ENCODE data around the gene RNASE13. TPM values are rescaled to one million over a fixed set of nuclear protein-coding genes. Genes with fewer than 3 reads are reported as not detected.

Gene RNASE13
- total RNA-seq, 1 experiment from 2014 or later: not detected

GRCh38 chr14:21070610-21071224 is 36.1 kb upstream of the RNASE13 start:
- Histone ChIP-seq H3K4me3 (ENCODE audit: insufficient read depth, low read depth, low read length) (peak overlapping the region; percentile 86), H3K27me3 (ENCODE audit: control insufficient read depth, insufficient read depth, low read length) (peaks cover 7% of the 10 kb centered on the region), H3K36me3 (replicated peaks; ENCODE audit: control insufficient read depth, insufficient read depth, low read length) (peaks cover 5% of the 10 kb centered on the region)
- DNase-seq: peak; percentile 89

GRCh38 chr14:21070083-21070609 is 35.5 kb upstream of the RNASE13 start, which contains the start of gene ARHGEF40:
Gene ARHGEF40, plus strand, starts transcription at chr14:21070304. Its CDS starts 93 bp downstream, at chr14:21070397.
- Histone ChIP-seq H3K36me3 (replicated peaks; ENCODE audit: control insufficient read depth, insufficient read depth, low read length) (peaks cover 5% of the 10 kb centered on the region), H3K4me3 (ENCODE audit: insufficient read depth, low read depth, low read length) (peak within 1 kb of the TSS; percentile 86), H3K27me3 (ENCODE audit: control insufficient read depth, insufficient read depth, low read length) (peaks cover 7% of the 10 kb centered on the region)
- peak; percentile 88 for DNase-seq

GRCh38 chr14:21069388-21070082 is 34.9 kb upstream of the RNASE13 start:
- H3K36me3 ChIP-seq (replicated peaks; ENCODE audit: control insufficient read depth, insufficient read depth, low read length): peaks cover 4% of the 10 kb centered on the region
- peak; percentile 93 for DNase-seq
- H3K27me3 ChIP-seq (ENCODE audit: control insufficient read depth, insufficient read depth, low read length): peaks cover 7% of the 10 kb centered on the region
- peak overlapping the region; percentile 86 for H3K4me3 ChIP-seq (ENCODE audit: insufficient read depth, low read depth, low read length)

- peaks cover 4% of the 10 kb centered on the region for H3K36me3 ChIP-seq (replicated peaks; ENCODE audit: control insufficient read depth, insufficient read depth, low read length)
- H3K27me3 ChIP-seq (ENCODE audit: control insufficient read depth, insufficient read depth, low read length): peaks cover 7% of the 10 kb centered on the region
- peak; percentile 80 for DNase-seq
- peak overlapping the region; percentile 86 for H3K4me3 ChIP-seq (ENCODE audit: insufficient read depth, low read depth, low read length)
Measured at GRCh38 chr14:21068521-21069387, 34.1 kb upstream of the RNASE13 start.

- peak; percentile 60 for DNase-seq
- Histone ChIP-seq H3K36me3 (replicated peaks; ENCODE audit: control insufficient read depth, insufficient read depth, low read length) (no peaks in the 10 kb centered on the region), H3K27me3 (ENCODE audit: control insufficient read depth, insufficient read depth, low read length) (peaks cover 7% of the 10 kb centered on the region), H3K4me3 (ENCODE audit: insufficient read depth, low read depth, low read length) (no peak overlapping the region)
Measured at GRCh38 chr14:21066882-21067502, 32.4 kb upstream of the RNASE13 start.

- Histone ChIP-seq H3K36me3 (replicated peaks; ENCODE audit: control insufficient read depth, insufficient read depth, low read length) (no peaks in the 10 kb centered on the region), H3K27me3 (ENCODE audit: control insufficient read depth, insufficient read depth, low read length) (no peaks in the 10 kb centered on the region), H3K4me3 (ENCODE audit: insufficient read depth, low read depth, low read length) (no peak overlapping the region)
- peak; percentile 43 for DNase-seq
Measured at GRCh38 chr14:21063479-21063878, 28.9 kb upstream of the RNASE13 start.

- Histone ChIP-seq H3K36me3 (replicated peaks; ENCODE audit: control insufficient read depth, insufficient read depth, low read length) (no peaks in the 10 kb centered on the region), H3K4me3 (ENCODE audit: insufficient read depth, low read depth, low read length) (no peak overlapping the region), H3K27me3 (ENCODE audit: control insufficient read depth, insufficient read depth, low read length) (no peaks in the 10 kb centered on the region)
- no peak for DNase-seq
Measured at GRCh38 chr14:21061347-21061668, 26.7 kb upstream of the RNASE13 start.

GRCh38 chr14:21060614-21061346 is 26.2 kb upstream of the RNASE13 start:
- no peaks in the 10 kb centered on the region for H3K27me3 ChIP-seq (ENCODE audit: control insufficient read depth, insufficient read depth, low read length)
- no peak overlapping the region for H3K4me3 ChIP-seq (ENCODE audit: insufficient read depth, low read depth, low read length)
- DNase-seq: no peak
- H3K36me3 ChIP-seq (replicated peaks; ENCODE audit: control insufficient read depth, insufficient read depth, low read length): no peaks in the 10 kb centered on the region

GRCh38 chr14:21059842-21060613 is 25.4 kb upstream of the RNASE13 start:
- no peak for DNase-seq
- Histone ChIP-seq H3K4me3 (ENCODE audit: insufficient read depth, low read depth, low read length) (no peak overlapping the region), H3K36me3 (replicated peaks; ENCODE audit: control insufficient read depth, insufficient read depth, low read length) (no peaks in the 10 kb centered on the region), H3K27me3 (ENCODE audit: control insufficient read depth, insufficient read depth, low read length) (no peaks in the 10 kb centered on the region)

GRCh38 chr14:21058903-21059302 is 24.3 kb upstream of the RNASE13 start:
- Histone ChIP-seq H3K36me3 (replicated peaks; ENCODE audit: control insufficient read depth, insufficient read depth, low read length) (no peaks in the 10 kb centered on the region), H3K4me3 (ENCODE audit: insufficient read depth, low read depth, low read length) (no peak overlapping the region), H3K27me3 (ENCODE audit: control insufficient read depth, insufficient read depth, low read length) (no peaks in the 10 kb centered on the region)
- DNase-seq: no peak

- Histone ChIP-seq H3K4me3 (ENCODE audit: insufficient read depth, low read depth, low read length) (no peak within 1 kb of the TSS), H3K36me3 (replicated peaks; ENCODE audit: control insufficient read depth, insufficient read depth, low read length) (no peaks in the 10 kb centered on the region), H3K27me3 (ENCODE audit: control insufficient read depth, insufficient read depth, low read length) (no peaks in the 10 kb centered on the region)
- DNase-seq: no peak
Measured at GRCh38 chr14:21057803-21058675, 23.4 kb upstream of the RNASE13 start, which contains the start of gene RNASE8. Gene RNASE8, plus strand, starts transcription at chr14:21057822. Its CDS starts 71 bp downstream, at chr14:21057893.

- no peak for DNase-seq
- Histone ChIP-seq H3K4me3 (ENCODE audit: insufficient read depth, low read depth, low read length) (no peak overlapping the region), H3K36me3 (replicated peaks; ENCODE audit: control insufficient read depth, insufficient read depth, low read length) (no peaks in the 10 kb centered on the region), H3K27me3 (ENCODE audit: control insufficient read depth, insufficient read depth, low read length) (no peaks in the 10 kb centered on the region)
Measured at GRCh38 chr14:21056520-21057163, 22.0 kb upstream of the RNASE13 start.
